Liver (tissue), 9 donors: ENCODE data around the gene TANC1. TPM values are rescaled to one million over a fixed set of nuclear protein-coding genes. Genes with fewer than 3 reads are reported as not detected.
A peak's percentile ranks its signal among the peaks of the same experiment; 100 is the strongest.

Experiments
- DNase-seq: peaks from one replicate; pipeline ENCODE4 v3.0.0-alpha.2; 2017; ENCODE audit warnings: low spot score
- H3K27ac ChIP-seq, 2 donors: one replicate each; pipeline ENCODE4 v1.7.0; 2013; ENCODE audit warnings: inconsistent platforms in 2 of 2, low read length in 2 of 2, control low read depth in 1 of 2, low read depth in 1 of 2, mild to moderate bottlenecking in 1 of 2
- H3K27me3 ChIP-seq, 4 donors: one replicate each; pipeline versions ENCODE4 v1.6.1 to v1.7.0; 2013; ENCODE audit warnings: low read length in 3 of 4, inconsistent platforms in 1 of 4, mild to moderate bottlenecking in 1 of 4, moderate library complexity in 1 of 4; ENCODE audit not compliant: control insufficient read depth in 4 of 4, insufficient read depth in 4 of 4
- H3K36me3 ChIP-seq, 4 donors: one replicate each; pipeline versions ENCODE4 v1.6.1 to v1.7.0; 2013; ENCODE audit warnings: low read length in 3 of 4, mild to moderate bottlenecking in 3 of 4, low read depth in 1 of 4, moderate library complexity in 1 of 4; ENCODE audit not compliant: control insufficient read depth in 4 of 4, insufficient read depth in 3 of 4
- H3K4me1 ChIP-seq, 4 donors: one replicate each; pipeline versions ENCODE4 v1.6.1 to v1.7.0; 2013; ENCODE audit warnings: low read length in 3 of 4, mild to moderate bottlenecking in 3 of 4, moderate library complexity in 1 of 4; ENCODE audit not compliant: control insufficient read depth in 4 of 4, insufficient read depth in 4 of 4
- H3K4me3 ChIP-seq, 3 donors: one replicate each; pipeline versions ENCODE4 v1.6.1 to v1.7.0; 2013; ENCODE audit warnings: low read length in 3 of 3, control low read depth in 1 of 3, low read depth in 1 of 3, mild to moderate bottlenecking in 1 of 3
- H3K9ac ChIP-seq, 2 donors: one replicate each; pipeline ENCODE4 v1.7.0; 2013; ENCODE audit warnings: low read length in 2 of 2, mild to moderate bottlenecking in 2 of 2, moderate library complexity in 2 of 2, control low read depth in 1 of 2, low read depth in 1 of 2
- H3K9me3 ChIP-seq, 4 donors: one replicate each; pipeline versions ENCODE4 v1.6.1 to v1.7.0; 2013; ENCODE audit warnings: low read length in 3 of 4; ENCODE audit not compliant: control insufficient read depth in 4 of 4
- FOXA1 ChIP-seq: IDR thresholded peaks from 2 replicates; pipeline ENCODE4 v1.6.1; 2016; ENCODE audit warnings: antibody characterized with exemption
- FOXA2 ChIP-seq: IDR thresholded peaks from 2 replicates; pipeline ENCODE4 v1.6.1; 2016; ENCODE audit warnings: antibody characterized with exemption
- GABPA ChIP-seq, 2 donors: IDR thresholded peaks in 1 of 2; conservative IDR thresholded peaks in 1 of 2; 2 replicates each; pipeline ENCODE4 v1.6.1; 2016; ENCODE audit warnings: antibody characterized with exemption in 2 of 2, mild to moderate bottlenecking in 1 of 2, moderate library complexity in 1 of 2
- HNF4A ChIP-seq, 2 donors: conservative IDR thresholded peaks; 2 replicates each; pipeline ENCODE4 v1.6.1; 2016; ENCODE audit warnings: antibody characterized with exemption in 2 of 2, mild to moderate bottlenecking in 2 of 2
- HNF4G ChIP-seq: IDR thresholded peaks from 2 replicates; pipeline ENCODE4 v1.6.1; 2016; ENCODE audit warnings: antibody characterized with exemption
- JUND ChIP-seq, 2 donors: IDR thresholded peaks; 2 replicates each; pipeline ENCODE4 v1.6.1; 2016; ENCODE audit warnings: antibody characterized with exemption in 2 of 2
- MAX ChIP-seq: IDR thresholded peaks from 2 replicates; pipeline ENCODE4 v1.6.1; 2016; ENCODE audit warnings: antibody characterized with exemption
- NR2F2 ChIP-seq: IDR thresholded peaks from 2 replicates; pipeline ENCODE4 v1.6.1; 2016; ENCODE audit warnings: antibody characterized with exemption
- RAD21 ChIP-seq, 2 donors: IDR thresholded peaks; 2 replicates each; pipeline ENCODE4 v1.6.1; 2016; ENCODE audit warnings: antibody characterized with exemption in 2 of 2, mild to moderate bottlenecking in 2 of 2
- RXRA ChIP-seq, 2 donors: IDR thresholded peaks; 2 replicates each; pipeline ENCODE4 v1.6.1; 2017 to 2018; ENCODE audit warnings: antibody characterized with exemption in 2 of 2, mild to moderate bottlenecking in 1 of 2
- SP1 ChIP-seq: IDR thresholded peaks from 2 replicates; pipeline ENCODE4 v1.6.1; 2018; ENCODE audit warnings: antibody characterized with exemption, mild to moderate bottlenecking
- TAF1 ChIP-seq: conservative IDR thresholded peaks from 2 replicates; pipeline ENCODE4 v1.6.1; 2016; ENCODE audit warnings: antibody characterized with exemption, mild to moderate bottlenecking
- YY1 ChIP-seq: IDR thresholded peaks from 2 replicates; pipeline ENCODE4 v1.6.1; 2016; ENCODE audit warnings: antibody characterized with exemption, mild to moderate bottlenecking
- WGBS: extraction: QIAGEN DNeasy Blood & Tissue Kit; methylation state at CpG from one replicate; pipeline ENCODE4 v1.1.7; 2013; 5-methylcytosine and 5-hydroxymethylcytosine counted together
- polyA plus RNA-seq, 2 donors: library from polyadenylated mRNA; stranded (reverse) in 1 of 2; unstranded in 1 of 2; fragments of 200-250 nt in 1 of 2; fragments of >200 nt in 1 of 2; fragmentation: Nextera tagmentation in 1 of 2; extraction: Ambion mirVana in 1 of 2; gene quantifications; one replicate each; pipeline versions ENCODE4 v1.2.1 to v1.2.3, GENCODE V29; 2013 to 2015
- total RNA-seq, 2 donors: library from RNA; depleted of rRNA; stranded (reverse); fragments of >200 nt; gene quantifications; one replicate each; pipeline ENCODE4 v1.2.3, GENCODE V29; 2014
- TF ChIP-seq, protein P1 (sequence below): IDR thresholded peaks from 2 replicates; pipeline ENCODE4 v1.6.1; 2016; ENCODE audit warnings: antibody characterized with exemption, mild to moderate bottlenecking
- TF ChIP-seq, protein P2 (sequence below): IDR thresholded peaks from 2 replicates; pipeline ENCODE4 v1.6.1; 2016; ENCODE audit warnings: antibody characterized with exemption
- TF ChIP-seq, protein P3 (sequence below): fragments of 150-350 bp; IDR thresholded peaks from 2 replicates; pipeline ENCODE4 v1.5.1; 2017; ENCODE audit warnings: improper control_type of control experiment, low read depth, low read length; ENCODE audit not compliant: missing input control
- donor health status: healthy.
- donor health status: healthy.
- donor health status: healthy.
- donor health status: healthy.
- donor health status: healthy.

The TANC1 gene
- total and polyA plus RNA-seq, 4 donors, result 3.7 to 17.7 (median 5.2) TPM

DNA sequence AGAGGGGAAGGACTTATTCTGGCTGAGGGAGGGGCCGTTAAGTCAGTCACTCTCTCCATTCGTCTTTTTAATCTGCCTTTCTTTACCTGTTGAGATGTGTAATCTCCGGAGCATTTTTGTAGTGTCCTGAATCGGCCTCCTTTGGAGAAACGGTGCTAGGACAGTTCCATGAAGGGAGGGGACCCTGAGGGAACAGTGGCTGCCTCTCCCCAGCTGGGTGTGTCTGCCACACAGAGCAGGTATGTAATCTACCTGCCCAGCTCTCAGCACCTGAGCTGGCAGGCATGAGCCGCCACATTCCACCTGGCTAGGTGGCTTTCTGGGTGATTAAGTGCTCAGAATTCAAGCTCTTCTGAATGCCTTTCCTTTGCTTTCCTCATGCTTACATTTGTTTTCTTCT lies 186.9 kb downstream of the TANC1 start:
- H3K4me3 ChIP-seq, result no peak overlapping the region
- TF ChIP-seq TAF1, result no peak
- TF ChIP-seq RAD21 (IDR thresholded peaks at IDR 0.05), result no peak
- TF ChIP-seq, protein P1, sequence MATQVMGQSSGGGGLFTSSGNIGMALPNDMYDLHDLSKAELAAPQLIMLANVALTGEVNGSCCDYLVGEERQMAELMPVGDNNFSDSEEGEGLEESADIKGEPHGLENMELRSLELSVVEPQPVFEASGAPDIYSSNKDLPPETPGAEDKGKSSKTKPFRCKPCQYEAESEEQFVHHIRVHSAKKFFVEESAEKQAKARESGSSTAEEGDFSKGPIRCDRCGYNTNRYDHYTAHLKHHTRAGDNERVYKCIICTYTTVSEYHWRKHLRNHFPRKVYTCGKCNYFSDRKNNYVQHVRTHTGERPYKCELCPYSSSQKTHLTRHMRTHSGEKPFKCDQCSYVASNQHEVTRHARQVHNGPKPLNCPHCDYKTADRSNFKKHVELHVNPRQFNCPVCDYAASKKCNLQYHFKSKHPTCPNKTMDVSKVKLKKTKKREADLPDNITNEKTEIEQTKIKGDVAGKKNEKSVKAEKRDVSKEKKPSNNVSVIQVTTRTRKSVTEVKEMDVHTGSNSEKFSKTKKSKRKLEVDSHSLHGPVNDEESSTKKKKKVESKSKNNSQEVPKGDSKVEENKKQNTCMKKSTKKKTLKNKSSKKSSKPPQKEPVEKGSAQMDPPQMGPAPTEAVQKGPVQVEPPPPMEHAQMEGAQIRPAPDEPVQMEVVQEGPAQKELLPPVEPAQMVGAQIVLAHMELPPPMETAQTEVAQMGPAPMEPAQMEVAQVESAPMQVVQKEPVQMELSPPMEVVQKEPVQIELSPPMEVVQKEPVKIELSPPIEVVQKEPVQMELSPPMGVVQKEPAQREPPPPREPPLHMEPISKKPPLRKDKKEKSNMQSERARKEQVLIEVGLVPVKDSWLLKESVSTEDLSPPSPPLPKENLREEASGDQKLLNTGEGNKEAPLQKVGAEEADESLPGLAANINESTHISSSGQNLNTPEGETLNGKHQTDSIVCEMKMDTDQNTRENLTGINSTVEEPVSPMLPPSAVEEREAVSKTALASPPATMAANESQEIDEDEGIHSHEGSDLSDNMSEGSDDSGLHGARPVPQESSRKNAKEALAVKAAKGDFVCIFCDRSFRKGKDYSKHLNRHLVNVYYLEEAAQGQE, result no peak
- TF ChIP-seq, protein P2, sequence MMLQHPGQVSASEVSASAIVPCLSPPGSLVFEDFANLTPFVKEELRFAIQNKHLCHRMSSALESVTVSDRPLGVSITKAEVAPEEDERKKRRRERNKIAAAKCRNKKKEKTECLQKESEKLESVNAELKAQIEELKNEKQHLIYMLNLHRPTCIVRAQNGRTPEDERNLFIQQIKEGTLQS, result no peak
- no peak for TF ChIP-seq MAX
- TF ChIP-seq NR2F2, result no peak
- no peak for TF ChIP-seq FOXA2
- TF ChIP-seq, protein P3, sequence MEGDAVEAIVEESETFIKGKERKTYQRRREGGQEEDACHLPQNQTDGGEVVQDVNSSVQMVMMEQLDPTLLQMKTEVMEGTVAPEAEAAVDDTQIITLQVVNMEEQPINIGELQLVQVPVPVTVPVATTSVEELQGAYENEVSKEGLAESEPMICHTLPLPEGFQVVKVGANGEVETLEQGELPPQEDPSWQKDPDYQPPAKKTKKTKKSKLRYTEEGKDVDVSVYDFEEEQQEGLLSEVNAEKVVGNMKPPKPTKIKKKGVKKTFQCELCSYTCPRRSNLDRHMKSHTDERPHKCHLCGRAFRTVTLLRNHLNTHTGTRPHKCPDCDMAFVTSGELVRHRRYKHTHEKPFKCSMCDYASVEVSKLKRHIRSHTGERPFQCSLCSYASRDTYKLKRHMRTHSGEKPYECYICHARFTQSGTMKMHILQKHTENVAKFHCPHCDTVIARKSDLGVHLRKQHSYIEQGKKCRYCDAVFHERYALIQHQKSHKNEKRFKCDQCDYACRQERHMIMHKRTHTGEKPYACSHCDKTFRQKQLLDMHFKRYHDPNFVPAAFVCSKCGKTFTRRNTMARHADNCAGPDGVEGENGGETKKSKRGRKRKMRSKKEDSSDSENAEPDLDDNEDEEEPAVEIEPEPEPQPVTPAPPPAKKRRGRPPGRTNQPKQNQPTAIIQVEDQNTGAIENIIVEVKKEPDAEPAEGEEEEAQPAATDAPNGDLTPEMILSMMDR, result no peak
- no peak for TF ChIP-seq JUND (IDR thresholded peaks at IDR 0.05)
- no peak for TF ChIP-seq YY1
- TF ChIP-seq SP1, result no peak
- no peak for TF ChIP-seq HNF4A (conservative IDR thresholded peaks at IDR 0.05)
- no peak for TF ChIP-seq FOXA1
- TF ChIP-seq RXRA (IDR thresholded peaks at IDR 0.05), result no peak
- no peak for TF ChIP-seq GABPA (IDR thresholded peaks at IDR 0.05 in 1 of 2, conservative IDR thresholded peaks at IDR 0.05 in 1 of 2)
- 73% methylated on average over 6 of the region's 6 CpGs for WGBS
- no peak overlapping the region for H3K27ac ChIP-seq
- H3K9me3 ChIP-seq, result no peaks in the 10 kb centered on the region
- H3K27me3 ChIP-seq, result no peaks in the 10 kb centered on the region
- H3K36me3 ChIP-seq, result peaks cover 0 to 1% (median 0%) of the 10 kb centered on the region in 4 donors
- peak overlapping the region in 1 of 2 donors; percentile 2 for H3K9ac ChIP-seq
- H3K4me1 ChIP-seq, result peaks cover 5 to 38% (median 24%) of the 10 kb centered on the region in 4 donors
- no peak for DNase-seq

- WGBS, result 75% methylated on average over 1 of the region's 1 CpG
- no peaks in the 10 kb centered on the region for H3K9me3 ChIP-seq
- H3K27ac ChIP-seq, result no peak overlapping the region
- H3K27me3 ChIP-seq, result no peaks in the 10 kb centered on the region
- TF ChIP-seq YY1, result no peak
- peak; percentile 62 to 75 for TF ChIP-seq HNF4A (conservative IDR thresholded peaks at IDR 0.05)
- TF ChIP-seq HNF4G, result peak; percentile 31
- H3K36me3 ChIP-seq, result peaks cover 0 to 1% (median 0%) of the 10 kb centered on the region in 4 donors
- DNase-seq, result no peak
- no peak overlapping the region for H3K4me3 ChIP-seq
- H3K9ac ChIP-seq, result no peak overlapping the region
- peaks cover 4 to 34% (median 22%) of the 10 kb centered on the region in 4 donors for H3K4me1 ChIP-seq
These were observed 187.4 kb downstream of the TANC1 start for GRCh38 chr2:159155791-159156190.
